Left lung (tissue), 10 donors: ENCODE results near the gene CDAN1. TPM values are rescaled to one million over a fixed set of nuclear protein-coding genes. Genes with fewer than 3 reads are reported as not detected.

ENCODE experiments used
- ATAC-seq: fragments of 200-7000 bp; cut with Tn5 transposase; one replicate; pipeline ENCODE4 v1.9.1; 2020; ENCODE audit warnings: moderate library complexity
- DNase-seq, 4 donors: peaks; one replicate each; pipeline ENCODE4 v3.0.0-alpha.2; 2013 to 2020
- H3K27ac ChIP-seq, 2 donors: fragments of 200-600 bp; sonication (generic) in 1 of 2; one replicate each; pipeline versions ENCODE4 v1.5.0 to v1.8.0; 2020 to 2021
- H3K27me3 ChIP-seq, 2 donors: fragments of 200-600 bp; sonication (generic) in 1 of 2; one replicate each; pipeline versions ENCODE4 v1.5.0 to v1.8.0; 2020 to 2021
- H3K36me3 ChIP-seq, 2 donors: fragments of 200-600 bp; sonication (generic) in 1 of 2; one replicate each; pipeline versions ENCODE4 v1.5.0 to v1.8.0; 2020 to 2021
- H3K4me1 ChIP-seq, 2 donors: fragments of 200-600 bp; one replicate each; pipeline ENCODE4 v1.8.0; 2021
- H3K4me3 ChIP-seq, 2 donors: fragments of 200-600 bp; sonication (generic) in 1 of 2; one replicate each; pipeline versions ENCODE4 v1.5.0 to v1.8.0; 2020 to 2021; ENCODE audit warnings: mild to moderate bottlenecking in 1 of 2
- H3K9me3 ChIP-seq, 2 donors: fragments of 200-600 bp; sonication (generic) in 1 of 2; one replicate each; pipeline versions ENCODE4 v1.5.0 to v1.8.0; 2020 to 2021
- CTCF ChIP-seq, 2 donors: fragments of 200-600 bp; sonication (generic) in 1 of 2; IDR thresholded peaks; one replicate each; pipeline versions ENCODE4 v1.5.0 to v1.8.0; 2021; ENCODE audit warnings: antibody characterized with exemption in 2 of 2
- intact Hi-C, 2 donors: fragments of 100-400 bp; cut with DNase I; formaldehyde crosslinking; loops; one replicate each; pipeline versions ENCODE4 v1.11.2 to v1.14.2; 2022
- polyA plus RNA-seq, 6 donors: library from polyadenylated mRNA; unstranded; fragments of 120-200 nt; gene quantifications; one replicate each; pipeline ENCODE4 v1.2.1, GENCODE V29; 2013; ENCODE audit not compliant: insufficient read length in 6 of 6
- total RNA-seq, 2 donors: library from RNA; stranded (reverse); fragmentation: NEBNext Ultra II Directional; extraction: Animal tissue kit (Norgen Biotek cat#: 25700); gene quantifications; one replicate each; pipeline ENCODE4 v1.2.1, GENCODE V29; 2021
- donor health status: DM: no; HTN: yes; CAD: no.
- donor health status: DM: no; HTN: no; CAD: no.

Gene CDAN1
- total and polyA plus RNA-seq, 8 donors = 13.4 to 29.7 (median 26.0) TPM

- Histone ChIP-seq H3K27ac (no peak overlapping the region), H3K27me3 (no peaks in the 10 kb centered on the region), H3K9me3 (no peaks in the 10 kb centered on the region), H3K36me3 (peaks cover 0 to 38% of the 10 kb centered on the region in 2 donors), H3K4me3 (peak overlapping the region; percentile 92 to 96), H3K4me1 (peaks cover 6 to 24% of the 10 kb centered on the region in 2 donors)
- no peak for TF ChIP-seq CTCF (IDR thresholded peaks at IDR 0.05)
- DNase-seq (no peak), ATAC-seq (no peak)
- intact Hi-C loops = no loop called here
Observed at GRCh38 chr15:42735382-42736165, 1.4 kb downstream of the CDAN1 start.

- TF ChIP-seq CTCF (IDR thresholded peaks at IDR 0.05) = no peak
- Histone ChIP-seq H3K9me3 (no peaks in the 10 kb centered on the region), H3K36me3 (peaks cover 0 to 52% of the 10 kb centered on the region in 2 donors), H3K27me3 (no peaks in the 10 kb centered on the region), H3K4me3 (no peak overlapping the region), H3K4me1 (peaks cover 6 to 24% of the 10 kb centered on the region in 2 donors), H3K27ac (no peak overlapping the region)
- intact Hi-C loops = no loop called here
- ATAC-seq (no peak), DNase-seq (peak in 1 of 4 donors; percentile 20)
Observed at GRCh38 chr15:42734076-42734672, 2.8 kb downstream of the CDAN1 start.

GRCh38 chr15:42733027-42733426 is 3.9 kb downstream of the CDAN1 start:
- no peak for TF ChIP-seq CTCF (IDR thresholded peaks at IDR 0.05)
- no peaks in the 10 kb centered on the region for H3K27me3 ChIP-seq
- DNase-seq = no peak
- H3K4me1 ChIP-seq = peaks cover 6 to 24% of the 10 kb centered on the region in 2 donors
- no peak overlapping the region for H3K27ac ChIP-seq
- no peak for ATAC-seq
- H3K36me3 ChIP-seq = peaks cover 0 to 64% of the 10 kb centered on the region in 2 donors
- H3K9me3 ChIP-seq = no peaks in the 10 kb centered on the region
- no peak overlapping the region for H3K4me3 ChIP-seq
- intact Hi-C loops = no loop called here

- DNase-seq = peak in 1 of 4 donors; percentile 35
- no peak for TF ChIP-seq CTCF (IDR thresholded peaks at IDR 0.05)
- Histone ChIP-seq H3K27ac (no peak overlapping the region), H3K9me3 (no peaks in the 10 kb centered on the region), H3K36me3 (peaks cover 0 to 71% of the 10 kb centered on the region in 2 donors), H3K4me3 (no peak overlapping the region), H3K4me1 (peaks cover 9 to 18% of the 10 kb centered on the region in 2 donors), H3K27me3 (no peaks in the 10 kb centered on the region)
- ATAC-seq = no peak
- intact Hi-C loops = no loop called here
Observed at GRCh38 chr15:42732095-42732827, 4.7 kb downstream of the CDAN1 start.

- Histone ChIP-seq H3K4me3 (no peak overlapping the region), H3K27ac (no peak overlapping the region), H3K27me3 (no peaks in the 10 kb centered on the region), H3K36me3 (peaks cover 0 to 79% of the 10 kb centered on the region in 2 donors), H3K9me3 (no peaks in the 10 kb centered on the region), H3K4me1 (peaks cover 9 to 16% of the 10 kb centered on the region in 2 donors)
- ATAC-seq = no peak
- TF ChIP-seq CTCF (IDR thresholded peaks at IDR 0.05) = no peak
- intact Hi-C loops = no loop called here
- peak in 1 of 4 donors; percentile 43 for DNase-seq
Observed at GRCh38 chr15:42731461-42731860, 5.5 kb downstream of the CDAN1 start.
